B cell (primary cell): Measurements from ENCODE around the gene SMG9. TPM values are rescaled to one million over a fixed set of nuclear protein-coding genes. Genes with fewer than 3 reads are reported as not detected.
A peak's percentile ranks its signal among the peaks of the same experiment; 100 is the strongest.

ENCODE experiments used
- ATAC-seq: fragments of 200-7000 bp; cut with Tn5 transposase; one replicate; pipeline ENCODE4 v1.10.0; 2021; ENCODE audit warnings: low read depth, mild to moderate bottlenecking, moderate number of reproducible peaks, moderate library complexity
- CTCF ChIA-PET: fragments of 350-600 bp; sonication (Branson Sonifier 250); formaldehyde crosslinking; loops from one replicate; lab custom pipeline; 2021; ENCODE audit warnings: antibody characterized with exemption, inconsistent platforms; lab: Charles Lee
- POLR2A ChIA-PET: fragments of 350-600 bp; sonication (Branson Sonifier 250); formaldehyde crosslinking; loops from one replicate; lab custom pipeline; 2021; ENCODE audit warnings: antibody characterized with exemption; lab: Charles Lee
- DNase-seq: peaks from one replicate; pipeline ENCODE4 v3.0.0; 2013
- H2AFZ ChIP-seq: 2 replicates; pipeline ENCODE4 v1.6.1; 2012; ENCODE audit warnings: mild to moderate bottlenecking, low read depth, low read length; ENCODE audit not compliant: insufficient read depth, poor library complexity, severe bottlenecking
- H3K27ac ChIP-seq, 2 donors: 1 replicate in 1 of 2; 2 replicates in 1 of 2; pipeline ENCODE4 v1.5.1; 2012 to 2013; ENCODE audit warnings: low read length in 2 of 2, mild to moderate bottlenecking in 2 of 2, moderate library complexity in 1 of 2
- H3K27me3 ChIP-seq, 4 experiments: fragments of 200-600 bp in 1 of 4; sonication (generic) in 1 of 4; replicated peaks in 1 of 4; 1 replicate in 2 of 4; 2 replicates in 2 of 4; pipeline versions ENCODE4 v1.6.1 to v1.7.0; 2013 to 2016; ENCODE audit warnings: low read length in 3 of 4, mild to moderate bottlenecking in 2 of 4, mixed read lengths in 1 of 4, moderate library complexity in 1 of 4; ENCODE audit not compliant: insufficient read depth in 4 of 4, control insufficient read depth in 3 of 4; ENCODE audit errors: control extremely low read depth in 1 of 4
- H3K36me3 ChIP-seq, 2 experiments: replicated peaks in 1 of 2; 1 replicate in 1 of 2; 2 replicates in 1 of 2; pipeline versions ENCODE4 v1.6.1 to v1.7.1; 2013; ENCODE audit warnings: low read length in 1 of 2; ENCODE audit not compliant: insufficient read depth in 2 of 2, control insufficient read depth in 1 of 2; ENCODE audit errors: control extremely low read depth in 1 of 2, extremely low read depth in 1 of 2
- H3K4me1 ChIP-seq, 2 donors: fragments of 200-600 bp in 1 of 2; sonication (generic) in 1 of 2; 1 replicate in 1 of 2; 2 replicates in 1 of 2; pipeline versions ENCODE4 v1.5.1 to v1.6.1; 2013 to 2017; ENCODE audit warnings: low read length in 2 of 2; ENCODE audit not compliant: control insufficient read depth in 2 of 2, insufficient read depth in 2 of 2
- H3K4me2 ChIP-seq: replicated peaks from 2 replicates; pipeline ENCODE3; 2012; ENCODE audit warnings: mild to moderate bottlenecking, low read depth, low read length; ENCODE audit not compliant: poor library complexity, severe bottlenecking
- H3K4me3 ChIP-seq, 5 experiments: fragments of 200-600 bp in 1 of 5; sonication (generic) in 1 of 5; 1 replicate in 3 of 5; 2 replicates in 2 of 5; pipeline versions ENCODE4 v1.5.1 to v1.7.0; 2011 to 2016; ENCODE audit warnings: low read length in 4 of 5, mild to moderate bottlenecking in 4 of 5, low read depth in 2 of 5, control low read depth in 1 of 5, moderate library complexity in 1 of 5; ENCODE audit not compliant: insufficient read depth in 1 of 5; ENCODE audit errors: control extremely low read depth in 1 of 5, extremely low read depth in 1 of 5
- H3K79me2 ChIP-seq: fragments of 200-600 bp; sonication (generic); one replicate; pipeline ENCODE4 v1.6.0; 2016; ENCODE audit warnings: low read length; ENCODE audit not compliant: control insufficient read depth, insufficient read depth
- H3K9ac ChIP-seq: fragments of 200-600 bp; sonication (generic); 2 replicates; pipeline ENCODE4 v1.6.1; 2017; ENCODE audit warnings: mild to moderate bottlenecking, low read length, moderate library complexity
- H3K9me3 ChIP-seq, 3 donors: one replicate each; pipeline versions ENCODE4 v1.6.1 to v1.7.1; 2013; ENCODE audit warnings: low read length in 2 of 3; ENCODE audit not compliant: control insufficient read depth in 2 of 3, insufficient read depth in 1 of 3; ENCODE audit errors: control extremely low read depth in 1 of 3
- H4K20me1 ChIP-seq: 2 replicates; pipeline ENCODE4 v1.6.0; 2012; ENCODE audit warnings: mild to moderate bottlenecking, low read length; ENCODE audit not compliant: insufficient read depth, control insufficient read depth, poor library complexity, severe bottlenecking
- H3K27ac Mint-ChIP-seq: one replicate; pipeline ENCODE4 v1.8.0; 2021; ENCODE audit warnings: mixed read lengths
- H3K27me3 Mint-ChIP-seq: one replicate; pipeline ENCODE4 v1.8.0; 2021; ENCODE audit warnings: mixed read lengths
- H3K4me1 Mint-ChIP-seq: one replicate; pipeline ENCODE4 v1.8.0; 2021; ENCODE audit warnings: mixed read lengths
- H3K4me3 Mint-ChIP-seq: one replicate; pipeline ENCODE4 v1.8.0; 2021; ENCODE audit warnings: mixed read lengths
- H3K9me3 Mint-ChIP-seq: one replicate; pipeline ENCODE4 v1.8.0; 2022; ENCODE audit warnings: mixed read lengths; ENCODE audit not compliant: insufficient read depth
- EZH2 ChIP-seq: IDR thresholded peaks from 2 replicates; pipeline ENCODE4 v1.6.1; 2012; ENCODE audit warnings: borderline replicate concordance, low read depth, mild to moderate bottlenecking, moderate library complexity, low read length; ENCODE audit not compliant: insufficient read depth, poor library complexity, severe bottlenecking
- WGBS: methylation state at CpG from one replicate; pipeline ENCODE4 v1.1.5; 2013; ENCODE audit warnings: missing lambda C conversion rate; ENCODE audit not compliant: insufficient coverage; 5-methylcytosine and 5-hydroxymethylcytosine counted together
- intact Hi-C: fragments of 100-400 bp; cut with micrococcal nuclease; formaldehyde crosslinking; loops from one replicate; pipeline ENCODE4 v1.10.0; 2022
- polyA plus RNA-seq: library from polyadenylated mRNA; depleted of rRNA; stranded (reverse); fragments of >200 nt; gene quantifications from 2 replicates; pipeline ENCODE4 v1.2.3, GENCODE V29; 2012
- total RNA-seq, 2 donors: library from RNA; stranded (reverse); fragments of 120-200 nt in 1 of 2; gene quantifications; 1 replicate in 1 of 2; 2 replicates in 1 of 2; pipeline versions ENCODE4 v1.2.3 to v1.2.4, GENCODE V29; 2013 to 2022
- TF ChIP-seq, protein P1 (sequence below): fragments of 200-600 bp; IDR thresholded peaks from one replicate; pipeline ENCODE4 v1.8.0; 2022; ENCODE audit warnings: antibody characterized with exemption, mild to moderate bottlenecking

Gene SMG9
- total and polyA plus RNA-seq, 2 donors (not counting 1 experiment from before 2014, with no cell fraction given), result 33.9 to 87.5 TPM

DNA sequence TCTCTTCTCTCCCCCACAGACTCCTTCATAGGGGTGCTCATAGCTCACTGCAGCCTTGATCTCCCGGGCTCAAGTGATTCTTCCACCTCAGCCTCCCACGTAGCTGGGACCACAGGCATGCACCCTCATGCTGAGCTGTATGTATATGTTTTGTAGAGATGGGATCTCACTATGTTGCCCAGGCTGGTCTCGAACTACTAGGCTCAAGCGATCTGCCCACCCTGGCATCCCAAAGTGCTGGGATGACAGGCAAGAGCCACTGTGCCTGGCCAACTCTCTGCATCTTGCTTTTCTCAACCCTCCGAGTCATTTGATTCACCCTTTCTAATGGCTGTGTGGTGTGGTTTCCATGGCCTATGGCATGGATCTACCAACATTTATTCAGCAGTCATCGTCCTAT lies 49.0 kb downstream of the SMG9 start:
- Histone ChIP-seq H3K27ac (no peak overlapping the region), H3K9me3 (peaks cover 0 to 12% (median 4%) of the 10 kb centered on the region in 3 donors), H3K27me3 (peaks cover 0 to 9% (median 2%) of the 10 kb centered on the region in 4 experiments), H3K4me1 (peaks cover 9 to 10% of the 10 kb centered on the region in 2 donors), H3K36me3 (no peaks in the 10 kb centered on the region), H3K79me2 (no peaks in the 10 kb centered on the region), H3K4me3 (no peak overlapping the region), H2AFZ (no peak overlapping the region), H4K20me1 (no peaks in the 10 kb centered on the region), H3K4me2 (no peak overlapping the region), H3K9ac (no peak overlapping the region)
- ATAC-seq (no peak), DNase-seq (no peak)
- ChIA-PET POLR2A (no interaction called here), CTCF (no interaction called here)
- H3K4me3 Mint-ChIP-seq, result no peak overlapping the region
- intact Hi-C loops, result no loop called here
- H3K27me3 Mint-ChIP-seq, result peaks cover 21% of the 10 kb centered on the region
- peaks cover 2% of the 10 kb centered on the region for H3K9me3 Mint-ChIP-seq
- peaks cover 15% of the 10 kb centered on the region for H3K4me1 Mint-ChIP-seq
- TF ChIP-seq EZH2, result no peak
- TF ChIP-seq, protein P1, sequence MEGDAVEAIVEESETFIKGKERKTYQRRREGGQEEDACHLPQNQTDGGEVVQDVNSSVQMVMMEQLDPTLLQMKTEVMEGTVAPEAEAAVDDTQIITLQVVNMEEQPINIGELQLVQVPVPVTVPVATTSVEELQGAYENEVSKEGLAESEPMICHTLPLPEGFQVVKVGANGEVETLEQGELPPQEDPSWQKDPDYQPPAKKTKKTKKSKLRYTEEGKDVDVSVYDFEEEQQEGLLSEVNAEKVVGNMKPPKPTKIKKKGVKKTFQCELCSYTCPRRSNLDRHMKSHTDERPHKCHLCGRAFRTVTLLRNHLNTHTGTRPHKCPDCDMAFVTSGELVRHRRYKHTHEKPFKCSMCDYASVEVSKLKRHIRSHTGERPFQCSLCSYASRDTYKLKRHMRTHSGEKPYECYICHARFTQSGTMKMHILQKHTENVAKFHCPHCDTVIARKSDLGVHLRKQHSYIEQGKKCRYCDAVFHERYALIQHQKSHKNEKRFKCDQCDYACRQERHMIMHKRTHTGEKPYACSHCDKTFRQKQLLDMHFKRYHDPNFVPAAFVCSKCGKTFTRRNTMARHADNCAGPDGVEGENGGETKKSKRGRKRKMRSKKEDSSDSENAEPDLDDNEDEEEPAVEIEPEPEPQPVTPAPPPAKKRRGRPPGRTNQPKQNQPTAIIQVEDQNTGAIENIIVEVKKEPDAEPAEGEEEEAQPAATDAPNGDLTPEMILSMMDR, result no peak
- WGBS, result 94% methylated on average over 2 of the region's 6 CpGs
- no peak overlapping the region for H3K27ac Mint-ChIP-seq

DNA sequence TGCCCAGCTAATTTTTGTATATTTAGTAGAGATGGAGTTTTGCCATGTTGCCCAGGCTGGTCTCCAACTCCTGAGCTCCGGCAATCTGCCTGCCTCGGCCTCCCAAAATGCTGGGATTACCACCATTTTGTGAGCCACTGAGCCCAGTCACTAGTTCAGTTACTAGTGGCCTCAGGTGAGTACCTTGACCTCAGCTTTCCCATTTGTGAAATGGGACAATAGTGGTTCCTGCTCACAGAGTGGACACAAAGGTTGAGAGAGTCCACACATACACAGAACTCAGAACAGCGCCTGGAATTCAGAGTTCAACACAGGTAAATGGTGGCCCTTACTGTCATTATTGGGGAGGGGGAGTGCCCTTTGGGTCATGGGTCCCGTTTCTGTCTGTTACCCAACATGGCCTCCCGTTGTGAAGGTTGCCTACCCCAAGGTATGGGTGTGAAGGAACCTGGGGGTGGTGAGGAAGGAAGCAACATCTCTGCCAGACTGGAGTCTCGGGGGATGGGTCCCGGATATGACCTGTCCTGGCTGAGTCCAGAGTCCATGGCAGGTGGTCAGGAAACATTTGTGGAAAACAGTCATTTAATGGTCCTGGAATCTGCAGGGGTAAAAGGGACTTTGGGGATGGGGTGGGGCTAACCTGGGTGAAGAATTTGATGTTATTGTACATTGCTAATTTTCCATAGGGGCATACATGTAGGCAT lies 50.6 kb downstream of the SMG9 start:
- H3K79me2 ChIP-seq, result no peaks in the 10 kb centered on the region
- H3K27me3 Mint-ChIP-seq, result peaks cover 17% of the 10 kb centered on the region
- peak overlapping the region; percentile 41 for H3K27ac Mint-ChIP-seq
- no peak overlapping the region for H3K27ac ChIP-seq
- TF ChIP-seq, protein P1, result no peak
- TF ChIP-seq EZH2, result no peak
- H4K20me1 ChIP-seq, result no peaks in the 10 kb centered on the region
- H3K4me1 Mint-ChIP-seq, result peaks cover 25% of the 10 kb centered on the region
- H3K4me3 ChIP-seq, result no peak overlapping the region
- ChIA-PET CTCF (interaction anchor here (1.1 kb wide), 1 partner anchor 105 kb away, joined by 3 read pairs; no protein-coding TSS in a partner anchor), POLR2A (no interaction called here)
- H3K4me1 ChIP-seq, result peaks cover 25 to 26% of the 10 kb centered on the region in 2 donors
- H2AFZ ChIP-seq, result no peak overlapping the region
- H3K4me3 Mint-ChIP-seq, result no peak overlapping the region
- intact Hi-C loops, result no loop called here
- no peaks in the 10 kb centered on the region for H3K36me3 ChIP-seq
- no peak overlapping the region for H3K4me2 ChIP-seq
- no peak overlapping the region for H3K9ac ChIP-seq
- WGBS, result 80% methylated on average over 6 of the region's 7 CpGs
- peaks cover 0 to 10% (median 4%) of the 10 kb centered on the region in 3 donors for H3K9me3 ChIP-seq
- ATAC-seq (no peak), DNase-seq (no peak)
- H3K9me3 Mint-ChIP-seq, result peaks cover 2% of the 10 kb centered on the region
- peaks cover 0 to 12% (median 2%) of the 10 kb centered on the region in 4 experiments for H3K27me3 ChIP-seq
